ENCODE results near the gene AMMECR1L. TPM values are rescaled to one million over a fixed set of nuclear protein-coding genes. Genes with fewer than 3 reads are reported as not detected.

AMMECR1L gene
- total and polyA plus RNA-seq, 11 donors: 4.0 to 12.7 (median 10.2) TPM

DNA sequence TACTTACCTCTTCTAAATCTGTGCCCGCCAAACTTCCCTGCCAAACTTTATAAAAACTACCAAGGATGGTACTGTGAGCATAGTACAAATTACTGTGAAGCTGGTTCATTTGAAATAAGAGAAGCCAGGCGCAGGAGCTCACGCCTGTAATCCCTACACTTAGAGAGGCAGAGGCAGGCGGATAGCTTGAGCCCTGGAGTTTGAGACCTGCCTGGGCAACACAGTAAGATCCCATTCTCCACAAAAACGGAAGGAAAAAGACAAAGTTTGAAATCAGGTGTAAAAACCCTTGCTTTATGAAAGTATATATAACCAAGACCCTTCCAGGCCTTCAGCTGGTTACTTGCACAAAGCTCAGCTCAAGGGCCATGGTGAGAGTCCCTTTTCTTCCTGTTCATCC, 5.9 kb downstream of the AMMECR1L start:
- 91 to 95% (median 94%) methylated on average over 5 of the region's 5 CpGs for WGBS, 4 donors
- no peaks in the 10 kb centered on the region for H3K9me3 ChIP-seq
- no peak overlapping the region for H3K4me3 ChIP-seq
- intact Hi-C loops (cut with DNase I): loop anchor here in 5 of 10 donors (5.0 to 10.0 kb wide), 3 partner anchors 145 to 215 kb away; partner anchors contain the start of genes SAP130 (in 3 of the 5) and UGGT1 (in 3 of the 5)
- peaks cover 0 to 55% (median 37%) of the 10 kb centered on the region in 12 donors for H3K4me1 ChIP-seq
- DNase-seq: no peak
- no peak overlapping the region for H3K27ac ChIP-seq
- ATAC-seq: no peak
- H3K36me3 ChIP-seq: peaks cover 0 to 53% (median 38%) of the 10 kb centered on the region in 9 donors
- TF ChIP-seq, protein P1, sequence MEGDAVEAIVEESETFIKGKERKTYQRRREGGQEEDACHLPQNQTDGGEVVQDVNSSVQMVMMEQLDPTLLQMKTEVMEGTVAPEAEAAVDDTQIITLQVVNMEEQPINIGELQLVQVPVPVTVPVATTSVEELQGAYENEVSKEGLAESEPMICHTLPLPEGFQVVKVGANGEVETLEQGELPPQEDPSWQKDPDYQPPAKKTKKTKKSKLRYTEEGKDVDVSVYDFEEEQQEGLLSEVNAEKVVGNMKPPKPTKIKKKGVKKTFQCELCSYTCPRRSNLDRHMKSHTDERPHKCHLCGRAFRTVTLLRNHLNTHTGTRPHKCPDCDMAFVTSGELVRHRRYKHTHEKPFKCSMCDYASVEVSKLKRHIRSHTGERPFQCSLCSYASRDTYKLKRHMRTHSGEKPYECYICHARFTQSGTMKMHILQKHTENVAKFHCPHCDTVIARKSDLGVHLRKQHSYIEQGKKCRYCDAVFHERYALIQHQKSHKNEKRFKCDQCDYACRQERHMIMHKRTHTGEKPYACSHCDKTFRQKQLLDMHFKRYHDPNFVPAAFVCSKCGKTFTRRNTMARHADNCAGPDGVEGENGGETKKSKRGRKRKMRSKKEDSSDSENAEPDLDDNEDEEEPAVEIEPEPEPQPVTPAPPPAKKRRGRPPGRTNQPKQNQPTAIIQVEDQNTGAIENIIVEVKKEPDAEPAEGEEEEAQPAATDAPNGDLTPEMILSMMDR (IDR thresholded peaks at IDR 0.05): no peak
- no peak for TF ChIP-seq POLR2A (IDR thresholded peaks at IDR 0.05)
- no peaks in the 10 kb centered on the region for H3K27me3 ChIP-seq

DNA sequence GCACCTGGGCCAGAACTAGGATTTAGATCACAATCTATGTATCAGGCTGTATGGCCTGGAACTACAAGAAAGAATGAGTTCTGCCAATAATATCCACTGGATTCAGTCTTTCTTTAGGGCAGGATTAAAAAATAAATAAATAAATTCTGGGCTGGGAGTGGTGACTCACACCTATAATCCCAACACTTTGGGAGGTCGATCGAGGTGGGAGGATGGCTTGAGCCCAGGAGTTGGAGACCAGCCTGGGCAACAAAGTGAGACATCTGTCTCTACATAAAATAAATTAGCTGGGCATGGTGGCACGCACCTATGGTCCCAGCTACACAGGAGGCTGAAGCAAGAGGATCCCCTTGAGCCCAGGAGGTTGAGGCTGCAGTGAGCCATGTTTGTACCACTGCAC, 8.1 kb downstream of the AMMECR1L start:
- Histone ChIP-seq H3K27me3 (no peaks in the 10 kb centered on the region), H3K27ac (no peak overlapping the region), H3K4me1 (peaks cover 0 to 57% (median 34%) of the 10 kb centered on the region in 12 donors), H3K36me3 (peaks cover 0 to 57% (median 41%) of the 10 kb centered on the region in 9 donors), H3K9me3 (no peaks in the 10 kb centered on the region), H3K4me3 (no peak overlapping the region)
- TF ChIP-seq, protein P1 (IDR thresholded peaks at IDR 0.05): no peak
- TF ChIP-seq POLR2A (IDR thresholded peaks at IDR 0.05): no peak
- DNase-seq: no peak
- 94 to 100% (median 97%) methylated on average over 3 of the region's 3 CpGs for WGBS, 4 donors
- ATAC-seq: no peak
- intact Hi-C loops (cut with DNase I): no loop called here

DNA sequence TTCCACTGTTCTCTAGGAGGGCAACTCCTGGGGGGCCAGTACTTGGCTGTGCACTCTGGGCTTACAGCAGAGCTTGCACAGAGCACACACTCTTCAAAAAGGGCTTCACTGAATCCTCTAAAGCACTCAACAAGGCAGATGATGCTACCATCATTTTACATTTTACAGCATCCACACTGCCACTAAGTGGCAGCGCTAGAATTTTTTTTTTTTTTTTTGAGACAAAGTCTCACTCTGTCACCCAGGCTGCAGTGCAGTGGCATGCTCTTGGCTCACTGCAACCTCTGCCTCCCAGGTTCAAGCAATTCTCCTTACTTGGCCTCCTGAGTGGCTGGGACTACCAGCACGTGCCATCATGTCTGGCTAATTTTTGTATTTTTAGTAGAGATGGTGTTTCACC, 8.6 kb downstream of the AMMECR1L start:
- intact Hi-C loops (cut with DNase I): no loop called here

DNA sequence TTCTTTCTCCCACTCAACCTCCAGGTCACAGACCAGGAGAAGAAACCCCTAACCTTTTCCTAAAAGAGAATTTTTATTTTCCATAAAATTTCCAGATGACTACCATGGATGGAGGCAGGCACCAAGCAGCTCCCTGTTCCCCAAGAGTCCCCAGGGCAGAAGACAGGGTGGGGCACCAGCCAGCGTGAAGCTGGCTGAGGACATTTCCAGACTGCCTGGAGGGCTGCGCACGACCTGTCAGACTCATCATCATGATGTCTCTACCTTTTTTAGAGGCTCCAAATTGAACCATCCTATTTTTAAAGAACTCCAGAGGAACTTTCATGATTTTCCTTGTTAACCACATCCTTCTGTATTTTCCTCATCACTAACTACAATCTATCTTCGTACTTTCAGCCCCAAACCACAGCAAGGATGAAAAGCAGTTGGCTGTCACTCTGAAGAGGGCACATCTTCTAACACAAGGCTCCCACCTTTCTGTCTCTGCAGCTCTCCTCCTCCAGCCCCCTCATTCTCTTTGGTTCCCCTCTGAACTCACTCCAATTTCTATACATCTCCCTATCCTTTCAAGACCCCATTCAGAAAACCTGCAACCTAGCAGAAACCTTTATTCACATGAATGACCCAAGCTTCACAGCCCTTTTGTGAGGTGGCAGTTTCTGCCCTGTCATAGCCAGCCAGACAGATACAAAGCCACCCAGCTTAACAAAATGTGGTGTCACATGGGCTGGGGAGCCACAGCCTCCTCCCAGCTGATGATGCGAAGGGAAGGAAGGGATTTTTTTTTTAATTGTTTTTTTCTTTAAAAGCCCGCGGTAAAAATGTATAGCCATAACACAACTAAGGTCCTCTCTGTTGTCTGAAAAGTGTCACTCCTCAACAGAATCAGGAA, 11.1 kb downstream of the AMMECR1L start:
- ATAC-seq (peak in 3 of 4 donors; percentile 16 to 35 (median 29)), DNase-seq (no peak)
- no peaks in the 10 kb centered on the region for H3K9me3 ChIP-seq
- WGBS, 4 donors: 68 to 78% (median 70%) methylated on average over 7 of the region's 7 CpGs
- TF ChIP-seq POLR2A (IDR thresholded peaks at IDR 0.05): no peak
- TF ChIP-seq, protein P1 (IDR thresholded peaks at IDR 0.05): no peak
- H3K4me1 ChIP-seq: peaks cover 0 to 31% (median 17%) of the 10 kb centered on the region in 12 donors
- H3K36me3 ChIP-seq: peaks cover 0 to 58% (median 42%) of the 10 kb centered on the region in 9 donors
- peak overlapping the region in 1 of 12 donors; percentile 40 for H3K27ac ChIP-seq
- H3K27me3 ChIP-seq: no peaks in the 10 kb centered on the region
- no peak overlapping the region for H3K4me3 ChIP-seq
- intact Hi-C loops (cut with DNase I): no loop called here

More for the DNA sequence above, 8.6 kb downstream of the AMMECR1L start:
- WGBS, 4 donors: 83 to 96% (median 92%) methylated on average over 2 of the region's 2 CpGs
- Histone ChIP-seq H3K9me3 (no peaks in the 10 kb centered on the region), H3K4me3 (no peak overlapping the region), H3K27me3 (no peaks in the 10 kb centered on the region), H3K4me1 (peaks cover 0 to 52% (median 30%) of the 10 kb centered on the region in 12 donors), H3K27ac (no peak overlapping the region), H3K36me3 (peaks cover 0 to 57% (median 41%) of the 10 kb centered on the region in 9 donors)
- TF ChIP-seq, protein P1 (IDR thresholded peaks at IDR 0.05): no peak
- TF ChIP-seq POLR2A (IDR thresholded peaks at IDR 0.05): no peak
- DNase-seq: no peak
- ATAC-seq: no peak
